H1 (cell line): ENCODE measurements around the gene CENPW. TPM values are rescaled to one million over a fixed set of nuclear protein-coding genes. Genes with fewer than 3 reads are reported as not detected.

Experiments
- CTCF ChIA-PET: fragments of 300-600 bp; sonication (Branson Sonifier 250); formaldehyde crosslinking; loops from one replicate; lab custom pipeline; 2021; ENCODE audit not compliant: partially characterized antibody; lab: Charles Lee
- POLR2A ChIA-PET: fragments of 300-600 bp; sonication (Branson Sonifier 250); formaldehyde crosslinking; loops from one replicate; lab custom pipeline; 2021; ENCODE audit warnings: inconsistent platforms; ENCODE audit not compliant: partially characterized antibody; lab: Charles Lee
- DNase-seq, 2 experiments: peaks; one replicate each; pipeline versions ENCODE4 v3.0.0 to v3.0.0-alpha.2; 2010 to 2022; ENCODE audit warnings: low spot score in 2 of 2, low read depth in 1 of 2, mixed read lengths in 1 of 2
- FAIRE-seq: peaks from 2 replicates; lab custom pipeline; 2011; peaks lifted over from hg19 to GRCh38; lab: Jason Lieb, UNC
- H2AFZ ChIP-seq: 2 replicates; pipeline ENCODE4 v1.8.1; 2012; ENCODE audit warnings: low read length, inconsistent platforms
- H2AK5ac ChIP-seq: 2 replicates; pipeline ENCODE4 v1.6.1; 2013; ENCODE audit warnings: low read depth, low read length
- H2BK120ac ChIP-seq: replicated peaks from 2 replicates; pipeline ENCODE3; 2013; ENCODE audit warnings: low read depth, low read length, inconsistent platforms
- H2BK12ac ChIP-seq: 2 replicates; pipeline ENCODE4 v1.6.1; 2013; ENCODE audit warnings: low read depth, low read length
- H2BK15ac ChIP-seq: 2 replicates; pipeline ENCODE4 v1.6.1; 2013; ENCODE audit warnings: low read length
- H2BK20ac ChIP-seq: 2 replicates; pipeline ENCODE4 v1.6.1; 2013; ENCODE audit warnings: low read length
- H2BK5ac ChIP-seq: 2 replicates; pipeline ENCODE4 v1.6.1; 2013; ENCODE audit warnings: low read depth, low read length
- H3K14ac ChIP-seq: 2 replicates; pipeline ENCODE4 v1.6.1; 2013; ENCODE audit warnings: inconsistent platforms; ENCODE audit not compliant: insufficient read length
- H3K18ac ChIP-seq: 2 replicates; pipeline ENCODE4 v1.6.1; 2013; ENCODE audit warnings: low read length; ENCODE audit errors: extremely low read depth
- H3K23ac ChIP-seq: 2 replicates; pipeline ENCODE4 v1.6.1; 2013; ENCODE audit warnings: inconsistent platforms; ENCODE audit not compliant: insufficient read length
- H3K23me2 ChIP-seq: 2 replicates; pipeline ENCODE4 v1.6.1; 2013; ENCODE audit warnings: low read depth, low read length
- H3K27ac ChIP-seq: 2 replicates; pipeline ENCODE4 v1.6.1; 2011; ENCODE audit warnings: low read depth, low read length, inconsistent platforms
- H3K27me3 ChIP-seq, 4 experiments: replicated peaks in 1 of 4; 1 replicate in 1 of 4; 2 replicates in 3 of 4; pipeline versions ENCODE4 v1.6.1 to v1.8.1; 2011 to 2013; ENCODE audit warnings: low read length in 3 of 4, mild to moderate bottlenecking in 3 of 4, inconsistent platforms in 2 of 4, mixed read lengths in 2 of 4, moderate library complexity in 1 of 4; ENCODE audit not compliant: control insufficient read depth in 3 of 4, insufficient read depth in 3 of 4; ENCODE audit errors: extremely low read depth in 1 of 4
- H3K36me3 ChIP-seq, 4 experiments: 2 replicates each; pipeline versions ENCODE4 v1.6.1 to v1.8.1; 2011 to 2013; ENCODE audit warnings: mild to moderate bottlenecking in 4 of 4, low read length in 3 of 4, moderate library complexity in 2 of 4, control low read depth in 1 of 4, inconsistent platforms in 1 of 4; ENCODE audit not compliant: insufficient read depth in 4 of 4, control insufficient read depth in 2 of 4
- H3K4ac ChIP-seq: replicated peaks from 2 replicates; pipeline ENCODE3; 2013; ENCODE audit warnings: low read length, low read depth, mixed read lengths, inconsistent platforms; ENCODE audit not compliant: insufficient read length
- H3K4me1 ChIP-seq, 4 experiments: replicated peaks in 1 of 4; 1 replicate in 1 of 4; 2 replicates in 3 of 4; pipeline versions ENCODE4 v1.6.1 to v1.8.1; 2011 to 2013; ENCODE audit warnings: low read length in 3 of 4, inconsistent platforms in 2 of 4, mixed read lengths in 1 of 4; ENCODE audit not compliant: insufficient read depth in 4 of 4, control insufficient read depth in 3 of 4
- H3K4me2 ChIP-seq, 2 experiments: 2 replicates each; pipeline versions ENCODE4 v1.6.1 to v1.8.1; 2011 to 2013; ENCODE audit warnings: low read depth in 2 of 2, low read length in 2 of 2, control low read depth in 1 of 2, inconsistent platforms in 1 of 2, mild to moderate bottlenecking in 1 of 2; ENCODE audit not compliant: insufficient read depth in 1 of 2
- H3K4me3 ChIP-seq, 4 experiments: fragments of 200-600, 300-600 bp in 1 of 4; sonication (generic), shearing (Covaris generic), sonication (Bioruptor Twin) in 1 of 4; 2 replicates each; pipeline versions ENCODE4 v1.5.1 to v1.8.1; 2011 to 2016; ENCODE audit warnings: low read length in 4 of 4, low read depth in 3 of 4, control low read depth in 2 of 4, inconsistent platforms in 2 of 4, mild to moderate bottlenecking in 2 of 4, mixed read lengths in 1 of 4, moderate library complexity in 1 of 4; ENCODE audit not compliant: insufficient read depth in 2 of 4; ENCODE audit errors: extremely low read depth in 1 of 4
- H3K56ac ChIP-seq: replicated peaks from 2 replicates; pipeline ENCODE3; 2013; ENCODE audit warnings: low read depth, mild to moderate bottlenecking, mixed read lengths, low read length, inconsistent platforms; ENCODE audit not compliant: insufficient read length
- H3K79me1 ChIP-seq: 2 replicates; pipeline ENCODE4 v1.6.1; 2013; ENCODE audit warnings: low read depth, low read length, control low read depth
- H3K79me2 ChIP-seq, 2 experiments: 2 replicates each; pipeline versions ENCODE4 v1.6.1 to v1.8.1; 2012 to 2013; ENCODE audit warnings: low read length in 2 of 2, mild to moderate bottlenecking in 2 of 2, inconsistent platforms in 1 of 2; ENCODE audit not compliant: insufficient read depth in 2 of 2, control insufficient read depth in 1 of 2
- H3K9ac ChIP-seq, 4 experiments: replicated peaks in 1 of 4; 1 replicate in 1 of 4; 2 replicates in 3 of 4; pipeline versions ENCODE4 v1.6.1 to v1.8.1; 2011 to 2013; ENCODE audit warnings: low read depth in 3 of 4, low read length in 3 of 4, control low read depth in 2 of 4, mild to moderate bottlenecking in 2 of 4, moderate library complexity in 2 of 4, inconsistent platforms in 1 of 4; ENCODE audit errors: extremely low read depth in 1 of 4
- H3K9me3 ChIP-seq, 2 experiments: 2 replicates each; pipeline versions ENCODE4 v1.6.1 to v1.8.1; 2012 to 2013; ENCODE audit warnings: mild to moderate bottlenecking in 2 of 2, moderate library complexity in 2 of 2, control low read depth in 1 of 2, inconsistent platforms in 1 of 2, low read depth in 1 of 2, low read length in 1 of 2, mixed read lengths in 1 of 2; ENCODE audit not compliant: insufficient read depth in 2 of 2
- H4K20me1 ChIP-seq, 2 experiments: replicated peaks in 1 of 2; 2 replicates each; pipeline versions ENCODE3 to v1.8.1; 2011 to 2013; ENCODE audit warnings: inconsistent platforms in 2 of 2, low read length in 2 of 2, mild to moderate bottlenecking in 1 of 2; ENCODE audit not compliant: insufficient read depth in 2 of 2, control insufficient read depth in 1 of 2
- H4K5ac ChIP-seq: 2 replicates; pipeline ENCODE4 v1.6.1; 2013; ENCODE audit warnings: low read length, low read depth, mixed read lengths, inconsistent platforms; ENCODE audit not compliant: insufficient read length
- H4K8ac ChIP-seq: 2 replicates; pipeline ENCODE4 v1.8.0; 2013; ENCODE audit warnings: mild to moderate bottlenecking, moderate library complexity, low read length, inconsistent platforms; ENCODE audit not compliant: insufficient read depth; ENCODE audit errors: extremely low read depth
- H4K91ac ChIP-seq: replicated peaks from 2 replicates; pipeline ENCODE3; 2013; ENCODE audit warnings: low read length, mixed read lengths, inconsistent platforms; ENCODE audit not compliant: insufficient read length
- ASH2L ChIP-seq: fragments of 200-600, 300-600 bp; sonication (generic); IDR thresholded peaks from one replicate; pipeline ENCODE4 v1.7.1; 2017; ENCODE audit warnings: low read length
- ATF2 ChIP-seq: IDR thresholded peaks from 2 replicates; pipeline ENCODE4 v1.6.1; 2012; ENCODE audit warnings: low read length, inconsistent platforms
- BCL11A ChIP-seq, 2 experiments: IDR thresholded peaks; one replicate each; pipeline ENCODE4 v1.6.1; 2011; ENCODE audit warnings: low read depth in 2 of 2, low read length in 2 of 2, mild to moderate bottlenecking in 2 of 2
- CBX5 ChIP-seq: fragments of 300-800, 300-1000 bp; sonication (generic); IDR thresholded peaks from 2 replicates; pipeline ENCODE4 v1.7.1; 2016; ENCODE audit warnings: antibody characterized with exemption, low read length, low read depth
- CTCF ChIP-seq, 3 experiments: IDR thresholded peaks; 1 replicate in 2 of 3; 2 replicates in 1 of 3; pipeline versions ENCODE4 v1.5.1 to v1.6.1; 2011; ENCODE audit warnings: low read length in 3 of 3, mild to moderate bottlenecking in 3 of 3, inconsistent platforms in 2 of 3, low read depth in 1 of 3, moderate library complexity in 1 of 3; ENCODE audit not compliant: insufficient read depth in 1 of 3; ENCODE audit errors: control extremely low read depth in 1 of 3
- GTF2F1 ChIP-seq: IDR thresholded peaks from 2 replicates; pipeline ENCODE4 v1.6.1; 2012; ENCODE audit warnings: low read depth, low read length, improper control_type of control experiment, borderline replicate concordance
- NRF1 ChIP-seq: IDR thresholded peaks from 2 replicates; pipeline ENCODE4 v1.6.1; 2011; ENCODE audit warnings: mild to moderate bottlenecking, low read depth, low read length, improper control_type of control experiment
- RFX5 ChIP-seq: IDR thresholded peaks from 2 replicates; pipeline ENCODE4 v1.6.1; 2011; ENCODE audit warnings: low read depth, low read length, improper control_type of control experiment, borderline replicate concordance
- SUZ12 ChIP-seq: fragments of 200-600 bp; sonication (generic); IDR thresholded peaks from 2 replicates; pipeline ENCODE4 v1.6.1; 2012; ENCODE audit warnings: mild to moderate bottlenecking, inconsistent platforms, low read length, moderate library complexity, mixed read lengths
- polyA plus RNA-seq, 7 experiments: library from polyadenylated mRNA; depleted of rRNA in 3 of 7; stranded (reverse) in 5 of 7; unstranded in 2 of 7; fragments of >200 nt in 5 of 7; fragments of 200-250 nt in 2 of 7; gene quantifications; 1 replicate in 5 of 7; 2 replicates in 1 of 7; 4 replicates in 1 of 7; pipeline versions ENCODE4 v1.2.1 to v1.2.3, GENCODE V29; 2011 to 2013; ENCODE audit warnings: missing spikeins in 2 of 7, mixed read lengths in 2 of 7
- total RNA-seq: library from RNA; stranded (reverse); fragmentation: NEBNext Ultra II Directional; extraction: Animal tissue kit (Norgen Biotek cat#: 25700); gene quantifications from 2 replicates; pipeline ENCODE4 v1.2.1, GENCODE V29; 2021

The CENPW gene
- total and polyA plus RNA-seq, 2 of the 8 experiments (the other 6 are each of a cell fraction or from before 2014, with no cell fraction given): 22.0 to 91.1 TPM

- Histone ChIP-seq H3K4ac (no peak overlapping the region), H2BK12ac (no peak overlapping the region), H4K5ac (no peak overlapping the region), H2BK15ac (no peak overlapping the region), H3K56ac (no peak overlapping the region), H3K18ac (no peak overlapping the region), H3K27me3 (no peaks in the 10 kb centered on the region), H2BK5ac (no peak overlapping the region), H3K36me3 (peaks cover 0 to 16% (median 1%) of the 10 kb centered on the region in 4 experiments; a peak in 1 of 8 replicates), H3K4me2 (no peak overlapping the region), H3K23ac (no peak overlapping the region), H2BK20ac (no peak overlapping the region), H4K20me1 (no peaks in the 10 kb centered on the region), H2AFZ (no peak overlapping the region), H3K79me2 (no peaks in the 10 kb centered on the region), H3K4me3 (no peak overlapping the region), H3K27ac (no peak overlapping the region), H4K91ac (no peak overlapping the region), H3K9ac (no peak overlapping the region), H2AK5ac (no peak overlapping the region), H3K4me1 (no peaks in the 10 kb centered on the region), H3K14ac (no peak overlapping the region), H4K8ac (no peak overlapping the region), H3K79me1 (no peaks in the 10 kb centered on the region), H3K23me2 (no peaks in the 10 kb centered on the region; the same call in 1 of the 2 replicates), H2BK120ac (no peak overlapping the region), H3K9me3 (no peaks in the 10 kb centered on the region)
- ChIA-PET POLR2A (no interaction called here), CTCF (interaction anchor here (1.4 kb wide), 1 partner anchor 10 kb away, joined by 4 read pairs; no protein-coding TSS in a partner anchor)
- FAIRE-seq: no peak
- no peak for DNase-seq
- no peak for TF ChIP-seq BCL11A (IDR thresholded peaks at IDR 0.05; ENCODE audit: low read depth in 2 of 2, low read length in 2 of 2)
- no peak for TF ChIP-seq CTCF (IDR thresholded peaks at IDR 0.05; ENCODE audit: control extremely low read depth in 1 of 3, insufficient read depth in 1 of 3, low read depth in 1 of 3, low read length in 3 of 3)
- TF ChIP-seq RFX5: no peak
- no peak for TF ChIP-seq CBX5
- no peak for TF ChIP-seq GTF2F1
- TF ChIP-seq SUZ12: no peak
- no peak for TF ChIP-seq NRF1
- TF ChIP-seq ATF2: no peak
- TF ChIP-seq ASH2L: no peak
Measured at GRCh38 chr6:126352514-126352913, 12.6 kb downstream of the CENPW start.
